Amygdala (tissue), 56 donors: ENCODE data around the gene GALNT14.
A peak's percentile ranks its signal among the peaks of the same experiment; 100 is the strongest.

ENCODE experiments used
- DNase-seq, 56 donors: peaks; one replicate each; lab custom pipeline; 2025; lab: John Stamatoyannopoulos, UW

GALNT14 gene

GRCh38 chr2:30865892-30866681, 272.2 kb downstream of the GALNT14 start:
- DNase-seq: no peak

GRCh38 chr2:30865243-30865642, 273.0 kb downstream of the GALNT14 start:
- DNase-seq: peak in 22 of 56 donors; percentile 3 to 76 (median 20)

DNA sequence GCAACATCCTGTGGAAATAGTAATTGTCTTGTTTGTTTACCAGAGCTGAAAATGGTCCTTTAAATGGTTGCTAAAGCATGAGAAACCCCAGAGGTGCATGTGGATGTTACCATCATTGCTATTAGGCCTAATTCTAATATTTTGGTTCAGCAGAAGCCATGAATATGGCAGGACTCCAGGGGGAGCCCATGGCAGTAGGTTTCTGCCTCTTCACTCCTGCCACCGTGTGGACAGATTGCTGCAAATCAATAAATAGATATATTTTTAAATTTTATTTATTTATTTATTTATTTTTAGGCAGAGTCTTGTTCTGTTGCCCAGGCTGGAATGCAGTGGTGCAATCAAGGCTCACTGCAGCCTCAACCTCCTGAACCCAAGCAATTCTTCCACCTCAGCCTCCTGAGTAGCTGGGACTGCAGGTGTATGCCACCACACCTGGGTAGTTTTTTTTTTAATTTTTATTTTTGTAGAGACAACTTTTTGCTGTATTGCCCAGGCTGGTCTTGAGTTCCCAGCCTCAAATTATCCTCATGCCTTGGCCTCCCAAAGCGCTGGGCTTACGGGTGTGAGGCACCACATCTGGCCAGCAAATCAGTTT, 276.1 kb downstream of the GALNT14 start:
- DNase-seq: peak in 35 of 56 donors; percentile 1 to 83 (median 29)

DNA sequence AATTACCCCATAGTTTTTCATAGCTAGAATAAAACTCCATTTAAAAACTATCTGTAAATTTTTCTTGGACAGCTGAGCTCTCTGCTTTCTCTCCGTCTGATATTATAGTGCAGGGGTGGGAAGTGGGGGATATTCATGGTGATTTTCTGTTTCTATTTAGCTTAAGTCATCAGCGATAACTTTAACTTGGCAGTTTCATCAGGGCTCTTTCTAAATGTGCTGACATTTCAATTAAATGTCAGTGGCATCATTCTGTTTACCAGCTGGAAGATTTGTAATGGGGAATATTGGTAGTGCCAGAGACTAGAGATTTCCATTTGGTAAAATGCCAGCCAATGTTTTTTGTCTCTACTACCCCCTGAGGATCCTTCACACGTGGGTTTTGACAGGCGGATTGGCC, 277.5 kb downstream of the GALNT14 start:
- peak in 1 of 56 donors; percentile 1 for DNase-seq
